Right lobe of liver (tissue), 4 donors: ENCODE measurements around the gene SLC22A16.

Source experiments
- CTCF ChIP-seq, 4 donors: fragments of 200-600 bp in 3 of 4; fragments of 450-650 bp in 1 of 4; IDR thresholded peaks; one replicate each; pipeline versions ENCODE4 v1.5.1 to v1.8.0; 2016 to 2022; ENCODE audit warnings: antibody characterized with exemption in 4 of 4, mild to moderate bottlenecking in 2 of 4
- POLR2A ChIP-seq: fragments of 450-650 bp; IDR thresholded peaks from one replicate; pipeline ENCODE4 v1.6.1; 2017; ENCODE audit warnings: antibody characterized with exemption, mild to moderate bottlenecking
- donor health status: DM: no; HTN: no; CAD: no.
- donor health status: DM: no; HTN: no; CAD: no.
- donor health status: DM: no; HTN: yes; CAD: no.

- no peak for TF ChIP-seq CTCF (IDR thresholded peaks at IDR 0.05)
- no peak for TF ChIP-seq POLR2A
Observed at GRCh38 chr6:110439356-110439755, 37.1 kb downstream of the SLC22A16 start.
